ENCODE data around the gene YPEL2. TPM values are rescaled to one million over a fixed set of nuclear protein-coding genes. Genes with fewer than 3 reads are reported as not detected.

YPEL2 gene
- total RNA-seq, 1 experiment from 2014 or later = 0.98 TPM

- no peaks in the 10 kb centered on the region; the same call in 1 of the 2 replicates for H3K27me3 Mint-ChIP-seq (ENCODE audit: low read depth)
- Histone ChIP-seq H3T11ph (ENCODE audit: low read length) (no peak overlapping the region), H4K8ac (replicated peaks; ENCODE audit: insufficient read length, low read depth, low read length) (no peak overlapping the region), H2AK5ac (ENCODE audit: insufficient read length, low read length) (no peak overlapping the region), H3K27ac (ENCODE audit: insufficient read length, low read depth, low read length) (no peak overlapping the region), H2BK20ac (ENCODE audit: low read depth, low read length, poor library complexity, severe bottlenecking) (no peak overlapping the region), H3K27me3 (ENCODE audit: insufficient read depth, low read length) (no peaks in the 10 kb centered on the region), H4K5ac (ENCODE audit: insufficient read length, low read depth, low read length) (no peak overlapping the region), H2AFZ (ENCODE audit: low read length) (no peak overlapping the region), H3K23me2 (ENCODE audit: insufficient read length, low read depth, low read length, poor library complexity, severe bottlenecking) (no peaks in the 10 kb centered on the region), H3K23ac (ENCODE audit: insufficient read length, low read depth, low read length) (no peak overlapping the region), H2BK12ac (ENCODE audit: insufficient read length, low read depth, low read length) (no peak overlapping the region), H3K79me2 (ENCODE audit: insufficient read depth, low read length) (no peaks in the 10 kb centered on the region), H4K91ac (ENCODE audit: insufficient read length, low read depth, low read length) (no peak overlapping the region), H2BK5ac (ENCODE audit: insufficient read length, low read length) (no peak overlapping the region), H3K14ac (ENCODE audit: insufficient read depth, low read length) (no peak overlapping the region), H3K4me1 (ENCODE audit: insufficient read depth, low read length) (no peaks in the 10 kb centered on the region), H2BK120ac (ENCODE audit: low read depth, low read length, poor library complexity, severe bottlenecking) (no peak overlapping the region), H3K9ac (ENCODE audit: extremely low read depth, insufficient read length, low read length) (no peak overlapping the region), H3K79me1 (ENCODE audit: insufficient read depth, low read depth, low read length, poor library complexity, severe bottlenecking) (no peaks in the 10 kb centered on the region), H3K56ac (ENCODE audit: insufficient read length, low read depth, low read length) (no peak overlapping the region), H3K4me2 (ENCODE audit: insufficient read depth, insufficient read length, low read length) (no peak overlapping the region), H3K4ac (ENCODE audit: low read depth, low read length) (no peak overlapping the region), H3K18ac (ENCODE audit: insufficient read length, low read depth, low read length) (no peak overlapping the region), H4K20me1 (ENCODE audit: control insufficient read depth, insufficient read depth, insufficient read length) (no peaks in the 10 kb centered on the region), H2BK15ac (ENCODE audit: low read depth, low read length) (no peak overlapping the region), H3K9me3 (ENCODE audit: control insufficient read depth, low read depth, low read length) (no peaks in the 10 kb centered on the region)
- no peak overlapping the region; a peak in 1 of 7 replicates for H3K27ac Mint-ChIP-seq
- no peaks in the 10 kb centered on the region for H3K9me3 Mint-ChIP-seq
- H3K4me1 Mint-ChIP-seq = peaks cover 14 to 20% of the 10 kb centered on the region in 2 experiments
- no peak overlapping the region for H3K4me3 Mint-ChIP-seq
- TF ChIP-seq, protein P1, sequence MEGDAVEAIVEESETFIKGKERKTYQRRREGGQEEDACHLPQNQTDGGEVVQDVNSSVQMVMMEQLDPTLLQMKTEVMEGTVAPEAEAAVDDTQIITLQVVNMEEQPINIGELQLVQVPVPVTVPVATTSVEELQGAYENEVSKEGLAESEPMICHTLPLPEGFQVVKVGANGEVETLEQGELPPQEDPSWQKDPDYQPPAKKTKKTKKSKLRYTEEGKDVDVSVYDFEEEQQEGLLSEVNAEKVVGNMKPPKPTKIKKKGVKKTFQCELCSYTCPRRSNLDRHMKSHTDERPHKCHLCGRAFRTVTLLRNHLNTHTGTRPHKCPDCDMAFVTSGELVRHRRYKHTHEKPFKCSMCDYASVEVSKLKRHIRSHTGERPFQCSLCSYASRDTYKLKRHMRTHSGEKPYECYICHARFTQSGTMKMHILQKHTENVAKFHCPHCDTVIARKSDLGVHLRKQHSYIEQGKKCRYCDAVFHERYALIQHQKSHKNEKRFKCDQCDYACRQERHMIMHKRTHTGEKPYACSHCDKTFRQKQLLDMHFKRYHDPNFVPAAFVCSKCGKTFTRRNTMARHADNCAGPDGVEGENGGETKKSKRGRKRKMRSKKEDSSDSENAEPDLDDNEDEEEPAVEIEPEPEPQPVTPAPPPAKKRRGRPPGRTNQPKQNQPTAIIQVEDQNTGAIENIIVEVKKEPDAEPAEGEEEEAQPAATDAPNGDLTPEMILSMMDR (conservative IDR thresholded peaks at IDR 0.05) = no peak
- WGBS (ENCODE audit: extremely low coverage, insufficient read length, low lambda C conversion rate) = no CpG with 5 or more reads among the region's 4 CpGs
- no peak for DNase-seq
- no peaks in the 10 kb centered on the region for H3K36me3 Mint-ChIP-seq (ENCODE audit: insufficient read depth in 1 of 3, low read depth in 3 of 3)
These were observed 47.2 kb downstream of the YPEL2 start for GRCh38 chr17:59378675-59379074.
